Measurements from ENCODE around the gene LRRC49. TPM values are rescaled to one million over a fixed set of nuclear protein-coding genes. Genes with fewer than 3 reads are reported as not detected.
A peak's percentile ranks its signal among the peaks of the same experiment; 100 is the strongest.

Gene LRRC49
- total RNA-seq, 1 donor from 2014 or later = 13.4 TPM

DNA sequence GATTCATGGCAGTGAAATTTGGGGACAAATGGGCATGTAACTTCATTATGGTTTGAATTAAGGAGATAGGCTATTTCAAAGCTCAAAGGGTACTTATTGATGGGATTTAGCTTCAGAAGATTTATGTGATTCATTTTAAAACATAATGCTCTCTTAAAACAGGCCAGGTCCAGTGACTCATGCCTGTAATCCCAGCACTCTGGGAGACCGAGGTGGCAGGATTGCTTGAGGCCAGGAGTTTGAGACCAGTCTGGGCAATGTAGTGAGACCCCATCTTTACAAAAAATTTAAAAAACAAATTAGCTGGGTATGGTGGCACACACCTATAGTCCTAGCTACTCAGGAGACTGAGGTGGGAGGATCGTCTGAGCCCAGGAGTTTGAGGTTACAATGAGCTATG, 11.8 kb upstream of the LRRC49 start:
- H3K4me3 Mint-ChIP-seq = no peak overlapping the region
- no peaks in the 10 kb centered on the region for H3K4me1 Mint-ChIP-seq (ENCODE audit: unreplicated experiment)
- H3K36me3 Mint-ChIP-seq = no peaks in the 10 kb centered on the region
- no peak overlapping the region for H3K27ac Mint-ChIP-seq
- TF ChIP-seq, protein P1, sequence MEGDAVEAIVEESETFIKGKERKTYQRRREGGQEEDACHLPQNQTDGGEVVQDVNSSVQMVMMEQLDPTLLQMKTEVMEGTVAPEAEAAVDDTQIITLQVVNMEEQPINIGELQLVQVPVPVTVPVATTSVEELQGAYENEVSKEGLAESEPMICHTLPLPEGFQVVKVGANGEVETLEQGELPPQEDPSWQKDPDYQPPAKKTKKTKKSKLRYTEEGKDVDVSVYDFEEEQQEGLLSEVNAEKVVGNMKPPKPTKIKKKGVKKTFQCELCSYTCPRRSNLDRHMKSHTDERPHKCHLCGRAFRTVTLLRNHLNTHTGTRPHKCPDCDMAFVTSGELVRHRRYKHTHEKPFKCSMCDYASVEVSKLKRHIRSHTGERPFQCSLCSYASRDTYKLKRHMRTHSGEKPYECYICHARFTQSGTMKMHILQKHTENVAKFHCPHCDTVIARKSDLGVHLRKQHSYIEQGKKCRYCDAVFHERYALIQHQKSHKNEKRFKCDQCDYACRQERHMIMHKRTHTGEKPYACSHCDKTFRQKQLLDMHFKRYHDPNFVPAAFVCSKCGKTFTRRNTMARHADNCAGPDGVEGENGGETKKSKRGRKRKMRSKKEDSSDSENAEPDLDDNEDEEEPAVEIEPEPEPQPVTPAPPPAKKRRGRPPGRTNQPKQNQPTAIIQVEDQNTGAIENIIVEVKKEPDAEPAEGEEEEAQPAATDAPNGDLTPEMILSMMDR (conservative IDR thresholded peaks at IDR 0.05) = no peak
- no peak for DNase-seq (ENCODE audit: extremely low spot score, unreplicated experiment)
- H3K27me3 Mint-ChIP-seq = no peaks in the 10 kb centered on the region
- no peaks in the 10 kb centered on the region for H3K9me3 Mint-ChIP-seq

GRCh38 chr15:70882361-70882760, 10.3 kb upstream of the LRRC49 start:
- Mint-ChIP-seq H3K9me3 (no peaks in the 10 kb centered on the region), H3K27me3 (no peaks in the 10 kb centered on the region), H3K4me3 (no peak overlapping the region), H3K36me3 (no peaks in the 10 kb centered on the region), H3K27ac (no peak overlapping the region), H3K4me1 (ENCODE audit: unreplicated experiment) (no peaks in the 10 kb centered on the region)
- TF ChIP-seq, protein P1 (conservative IDR thresholded peaks at IDR 0.05) = no peak
- no peak for DNase-seq (ENCODE audit: extremely low spot score, unreplicated experiment)

- Mint-ChIP-seq H3K27me3 (no peaks in the 10 kb centered on the region), H3K4me1 (ENCODE audit: unreplicated experiment) (peaks cover 11% of the 10 kb centered on the region)
Observed at GRCh38 chr15:70892912-70893560, 410 bp downstream of the LRRC49 start.

GRCh38 chr15:70902107-70902506, 9.5 kb downstream of the LRRC49 start:
- no peaks in the 10 kb centered on the region for H3K9me3 Mint-ChIP-seq
- H3K27ac Mint-ChIP-seq = peak overlapping the region; percentile 93
- TF ChIP-seq, protein P1 (conservative IDR thresholded peaks at IDR 0.05) = no peak
- no peak overlapping the region for H3K4me3 Mint-ChIP-seq
- H3K4me1 Mint-ChIP-seq (ENCODE audit: unreplicated experiment) = no peaks in the 10 kb centered on the region
- DNase-seq (ENCODE audit: extremely low spot score, unreplicated experiment) = no peak
- H3K36me3 Mint-ChIP-seq = peaks cover 28% of the 10 kb centered on the region
- H3K27me3 Mint-ChIP-seq = no peaks in the 10 kb centered on the region

More at GRCh38 chr15:70892912-70893560, 410 bp downstream of the LRRC49 start:
- Mint-ChIP-seq H3K9me3 (no peaks in the 10 kb centered on the region), H3K4me3 (peak overlapping the region; percentile 98), H3K27ac (peak overlapping the region; percentile 95), H3K36me3 (peaks cover 3% of the 10 kb centered on the region)
- TF ChIP-seq, protein P1 (conservative IDR thresholded peaks at IDR 0.05) = peak; percentile 65
- no peak for DNase-seq (ENCODE audit: extremely low spot score, unreplicated experiment)

GRCh38 chr15:70906842-70907241, 14.2 kb downstream of the LRRC49 start:
- Mint-ChIP-seq H3K9me3 (peaks cover 6% of the 10 kb centered on the region), H3K4me1 (ENCODE audit: unreplicated experiment) (no peaks in the 10 kb centered on the region), H3K4me3 (no peak overlapping the region), H3K27me3 (no peaks in the 10 kb centered on the region), H3K27ac (no peak overlapping the region), H3K36me3 (peaks cover 46% of the 10 kb centered on the region)
- TF ChIP-seq, protein P1 (conservative IDR thresholded peaks at IDR 0.05) = no peak
- no peak for DNase-seq (ENCODE audit: extremely low spot score, unreplicated experiment)
